Naive thymus-derived CD8-positive, alpha-beta T cell (primary cell): Measurements from ENCODE around the gene KSR2. TPM values are rescaled to one million over a fixed set of nuclear protein-coding genes. Genes with fewer than 3 reads are reported as not detected.

Experiments
- ATAC-seq, 2 donors: fragments of 150-1000 bp; cut with Tn5 transposase in 1 of 2; sonication (Bioruptor Pico), chemical (Tn5 transposase) in 1 of 2; 1 replicate in 1 of 2; 2 replicates in 1 of 2; pipeline ENCODE4 v1.10.0; 2021; ENCODE audit warnings: mild to moderate bottlenecking in 2 of 2, moderate library complexity in 2 of 2
- POLR2A ChIA-PET: fragments of 350-600 bp; sonication (Branson Sonifier 250); formaldehyde crosslinking; loops from one replicate; lab custom pipeline; 2021; ENCODE audit warnings: antibody characterized with exemption; lab: Charles Lee
- DNase-seq, 10 donors: peaks; one replicate each; pipeline versions ENCODE4 v3.0.0 to v3.0.0-alpha.2; 2020 to 2022
- H3K27ac Mint-ChIP-seq, 10 donors: one replicate each; pipeline ENCODE4 v1.8.0; 2020 to 2022; ENCODE audit warnings: mild to moderate bottlenecking in 10 of 10, mixed read lengths in 10 of 10, moderate library complexity in 4 of 10, inconsistent platforms in 1 of 10
- H3K27me3 Mint-ChIP-seq, 5 donors: one replicate each; pipeline ENCODE4 v1.8.0; 2021 to 2022; ENCODE audit warnings: mixed read lengths in 5 of 5
- H3K36me3 Mint-ChIP-seq, 3 donors: one replicate each; pipeline ENCODE4 v1.8.0; 2020 to 2022; ENCODE audit warnings: mixed read lengths in 3 of 3, mild to moderate bottlenecking in 2 of 3, inconsistent platforms in 1 of 3
- H3K4me1 Mint-ChIP-seq, 4 donors: one replicate each; pipeline ENCODE4 v1.8.0; 2021 to 2022; ENCODE audit warnings: mixed read lengths in 4 of 4
- H3K4me3 Mint-ChIP-seq, 10 donors: one replicate each; pipeline ENCODE4 v1.8.0; 2020 to 2022; ENCODE audit warnings: mild to moderate bottlenecking in 10 of 10, mixed read lengths in 10 of 10, moderate library complexity in 6 of 10, inconsistent platforms in 1 of 10
- H3K9me3 Mint-ChIP-seq, 9 donors: one replicate each; pipeline ENCODE4 v1.8.0; 2020 to 2022; ENCODE audit warnings: mixed read lengths in 9 of 9, mild to moderate bottlenecking in 3 of 9, inconsistent platforms in 1 of 9, moderate library complexity in 1 of 9
- polyA plus RNA-seq, 3 donors: library from polyadenylated mRNA; unstranded; fragments of 300-500 nt; fragmentation: Illumina TruSeq; gene quantifications; one replicate each; pipeline ENCODE4 v1.2.3, GENCODE V29; 2021
- total RNA-seq, 8 experiments: library from RNA in 2 of 8; stranded (reverse) in 2 of 8; gene quantifications; one replicate each; pipeline ENCODE4 v1.2.3 and lab custom pipeline; 2021 to 2026

KSR2 gene
- total and polyA plus RNA-seq, 5 experiments from 2014 or later, result not detected

DNA sequence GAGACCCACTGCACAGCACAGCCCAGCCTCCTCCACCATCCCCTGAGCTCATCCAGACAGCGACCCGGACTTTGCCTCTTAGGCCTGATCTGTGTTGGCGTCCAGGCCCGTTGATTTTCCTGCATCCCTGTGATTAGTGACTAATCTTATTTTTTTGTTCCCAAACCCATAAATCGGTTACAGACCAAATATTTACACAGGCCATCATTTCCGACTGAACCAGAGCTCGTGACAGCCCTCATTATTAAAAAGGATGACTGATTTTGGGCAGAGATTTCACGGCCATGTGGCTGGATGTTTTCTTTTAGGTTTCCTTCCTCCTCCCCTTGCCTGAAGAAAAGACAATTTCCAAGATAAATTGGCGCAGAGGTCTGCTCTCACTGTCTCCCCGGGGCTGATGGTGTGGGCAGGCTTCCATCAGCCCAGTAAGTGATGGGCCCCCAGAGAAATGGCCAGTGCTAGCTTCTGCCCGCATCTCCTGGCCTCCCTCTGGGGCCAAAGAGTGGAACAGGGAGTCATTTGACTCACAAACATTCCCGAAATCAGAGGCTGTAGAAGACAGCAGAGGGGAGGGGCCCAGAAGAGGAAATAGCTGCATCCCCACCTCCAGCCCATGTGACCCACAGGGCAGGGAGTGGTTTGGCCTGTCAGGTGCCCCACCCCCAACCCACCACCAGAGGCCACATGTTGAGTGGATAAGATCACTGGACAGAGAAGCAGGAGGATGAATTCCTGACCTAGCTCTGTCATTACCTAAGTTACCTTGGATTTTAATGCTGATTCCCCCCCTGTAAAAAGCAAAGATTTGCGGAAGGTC lies 283.5 kb downstream of the KSR2 start:
- no peak overlapping the region for H3K27ac Mint-ChIP-seq
- H3K4me1 Mint-ChIP-seq, result peaks cover 0 to 2% (median 0%) of the 10 kb centered on the region in 4 donors
- POLR2A ChIA-PET, result no interaction called here
- ATAC-seq, result no peak
- peaks cover 0 to 4% (median 0%) of the 10 kb centered on the region in 3 donors for H3K36me3 Mint-ChIP-seq
- H3K4me3 Mint-ChIP-seq, result no peak overlapping the region
- DNase-seq, result no peak
- peaks cover 0 to 20% (median 6%) of the 10 kb centered on the region in 9 donors for H3K9me3 Mint-ChIP-seq
- peaks cover 6 to 33% (median 16%) of the 10 kb centered on the region in 5 donors for H3K27me3 Mint-ChIP-seq

DNA sequence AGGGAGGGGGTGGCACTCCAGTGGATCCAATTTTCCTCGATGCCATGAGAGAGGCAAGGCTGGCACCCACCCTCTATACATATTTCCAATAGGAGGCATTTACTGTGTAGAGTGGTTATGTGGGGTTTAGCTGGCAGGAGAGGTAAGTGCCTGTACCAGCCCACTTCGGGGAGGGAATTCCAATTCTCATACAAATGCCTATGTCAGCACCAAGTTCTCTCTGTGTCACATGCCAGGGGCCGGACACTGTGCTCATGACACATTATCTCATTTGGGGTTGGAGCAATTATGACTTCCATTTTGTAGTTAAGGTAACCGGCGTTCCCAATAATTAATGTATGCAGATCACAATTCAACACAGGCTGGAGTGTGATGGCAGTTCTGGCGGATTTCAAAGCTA lies 284.3 kb downstream of the KSR2 start:
- no peak for DNase-seq
- H3K4me1 Mint-ChIP-seq, result peaks cover 0 to 2% (median 0%) of the 10 kb centered on the region in 4 donors
- ATAC-seq, result no peak
- POLR2A ChIA-PET, result no interaction called here
- no peak overlapping the region for H3K27ac Mint-ChIP-seq
- peaks cover 5 to 30% (median 16%) of the 10 kb centered on the region in 5 donors for H3K27me3 Mint-ChIP-seq
- no peak overlapping the region for H3K4me3 Mint-ChIP-seq
- peaks cover 0 to 12% (median 4%) of the 10 kb centered on the region in 9 donors for H3K9me3 Mint-ChIP-seq
- peaks cover 0 to 4% (median 0%) of the 10 kb centered on the region in 3 donors for H3K36me3 Mint-ChIP-seq

DNA sequence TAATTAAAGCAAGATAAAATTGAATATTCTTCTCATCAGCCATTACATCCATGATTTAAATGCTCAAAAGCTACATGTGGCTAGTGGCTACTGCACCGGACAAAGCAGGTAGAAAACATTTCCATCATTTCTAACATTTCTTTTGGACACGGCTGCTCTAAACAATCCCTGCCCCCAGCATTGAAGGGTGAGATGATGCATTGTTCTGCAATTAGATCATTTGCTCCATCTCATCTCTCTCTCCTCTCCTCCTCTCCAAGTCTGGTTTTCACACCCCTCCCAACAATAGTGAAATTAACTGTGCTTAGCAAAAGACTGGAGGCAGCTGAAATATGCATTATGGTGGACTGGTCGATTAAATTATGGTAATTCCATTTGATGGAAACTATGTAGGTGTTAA lies 288.5 kb downstream of the KSR2 start:
- no peak overlapping the region for H3K27ac Mint-ChIP-seq
- H3K36me3 Mint-ChIP-seq, result peaks cover 0 to 3% (median 0%) of the 10 kb centered on the region in 3 donors
- H3K4me1 Mint-ChIP-seq, result peaks cover 0 to 2% (median 0%) of the 10 kb centered on the region in 4 donors
- DNase-seq (no peak), ATAC-seq (no peak)
- H3K27me3 Mint-ChIP-seq, result peaks cover 4 to 21% (median 7%) of the 10 kb centered on the region in 5 donors
- no peak overlapping the region for H3K4me3 Mint-ChIP-seq
- POLR2A ChIA-PET, result no interaction called here
- H3K9me3 Mint-ChIP-seq, result peaks cover 0 to 19% (median 4%) of the 10 kb centered on the region in 9 donors

DNA sequence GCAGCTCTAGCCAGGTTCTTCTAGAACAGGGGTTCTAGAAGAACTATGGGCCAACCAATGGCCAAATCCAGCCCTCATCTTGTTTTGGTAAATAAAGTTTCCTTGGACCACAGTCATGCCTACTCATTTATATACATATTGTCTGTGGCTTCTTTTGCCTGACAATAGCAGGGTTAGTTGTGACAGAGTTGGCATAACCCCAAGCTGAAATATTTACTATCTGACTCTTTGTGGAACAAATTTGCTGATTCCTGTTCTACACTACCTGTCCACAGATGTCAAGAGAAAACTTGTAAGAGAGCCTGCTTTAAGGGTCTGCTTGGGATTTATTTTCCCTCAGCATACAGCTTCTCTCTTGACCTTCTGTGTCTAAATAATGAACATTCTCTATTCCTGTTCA lies 289.0 kb downstream of the KSR2 start:
- H3K4me1 Mint-ChIP-seq, result peaks cover 0 to 2% (median 0%) of the 10 kb centered on the region in 4 donors
- H3K27ac Mint-ChIP-seq, result no peak overlapping the region
- DNase-seq (no peak), ATAC-seq (no peak)
- H3K27me3 Mint-ChIP-seq, result peaks cover 3 to 21% (median 7%) of the 10 kb centered on the region in 5 donors
- H3K4me3 Mint-ChIP-seq, result no peak overlapping the region
- POLR2A ChIA-PET, result no interaction called here
- H3K9me3 Mint-ChIP-seq, result peaks cover 0 to 23% (median 5%) of the 10 kb centered on the region in 9 donors
- H3K36me3 Mint-ChIP-seq, result no peaks in the 10 kb centered on the region

DNA sequence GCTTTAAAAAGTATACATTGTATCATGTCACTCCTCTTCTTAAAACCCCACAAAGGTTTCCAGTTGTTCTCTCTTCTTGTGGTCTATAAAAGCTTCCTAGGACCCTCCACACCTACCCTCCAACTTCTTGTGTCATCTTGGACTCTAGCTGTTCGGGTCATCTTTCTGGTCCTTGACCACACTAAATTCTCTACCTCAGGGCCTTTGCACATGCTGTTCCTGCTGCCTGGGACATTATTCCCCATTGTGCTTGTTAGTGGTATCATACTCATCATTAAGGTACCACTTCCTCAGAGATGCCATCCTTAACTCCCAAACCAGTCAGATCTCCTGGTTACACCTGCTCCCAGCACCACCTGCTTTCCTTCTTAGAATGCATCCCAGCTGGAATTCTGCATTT lies 294.0 kb downstream of the KSR2 start:
- no peaks in the 10 kb centered on the region for H3K4me1 Mint-ChIP-seq
- DNase-seq (no peak), ATAC-seq (no peak)
- H3K4me3 Mint-ChIP-seq, result no peak overlapping the region
- H3K36me3 Mint-ChIP-seq, result no peaks in the 10 kb centered on the region
- no peak overlapping the region for H3K27ac Mint-ChIP-seq
- H3K27me3 Mint-ChIP-seq, result peaks cover 0 to 11% (median 2%) of the 10 kb centered on the region in 5 donors
- H3K9me3 Mint-ChIP-seq, result peaks cover 0 to 32% (median 8%) of the 10 kb centered on the region in 9 donors
- POLR2A ChIA-PET, result no interaction called here

DNA sequence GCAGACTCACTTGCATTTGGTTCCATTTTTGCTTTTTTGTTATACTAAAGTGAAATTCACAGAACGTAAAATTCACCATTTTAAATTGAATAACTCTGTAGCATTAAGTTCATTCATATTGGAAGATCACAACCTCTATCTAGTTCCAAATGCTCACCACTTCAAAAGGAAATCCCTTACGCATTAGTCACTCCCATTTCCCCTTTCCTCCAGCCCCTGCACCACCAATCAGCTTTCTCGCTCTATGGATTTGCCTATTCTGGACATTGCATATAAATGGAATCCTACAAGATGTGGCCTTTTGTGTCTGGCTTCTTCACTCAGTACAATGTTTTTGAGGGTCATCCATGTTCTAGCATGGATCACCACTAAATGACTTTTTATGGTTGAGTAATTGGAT lies 294.5 kb downstream of the KSR2 start:
- DNase-seq (no peak), ATAC-seq (no peak)
- POLR2A ChIA-PET, result no interaction called here
- no peaks in the 10 kb centered on the region for H3K4me1 Mint-ChIP-seq
- peaks cover 0 to 11% (median 2%) of the 10 kb centered on the region in 5 donors for H3K27me3 Mint-ChIP-seq
- no peaks in the 10 kb centered on the region for H3K36me3 Mint-ChIP-seq
- H3K9me3 Mint-ChIP-seq, result peaks cover 0 to 31% (median 8%) of the 10 kb centered on the region in 9 donors
- H3K4me3 Mint-ChIP-seq, result no peak overlapping the region
- no peak overlapping the region for H3K27ac Mint-ChIP-seq

DNA sequence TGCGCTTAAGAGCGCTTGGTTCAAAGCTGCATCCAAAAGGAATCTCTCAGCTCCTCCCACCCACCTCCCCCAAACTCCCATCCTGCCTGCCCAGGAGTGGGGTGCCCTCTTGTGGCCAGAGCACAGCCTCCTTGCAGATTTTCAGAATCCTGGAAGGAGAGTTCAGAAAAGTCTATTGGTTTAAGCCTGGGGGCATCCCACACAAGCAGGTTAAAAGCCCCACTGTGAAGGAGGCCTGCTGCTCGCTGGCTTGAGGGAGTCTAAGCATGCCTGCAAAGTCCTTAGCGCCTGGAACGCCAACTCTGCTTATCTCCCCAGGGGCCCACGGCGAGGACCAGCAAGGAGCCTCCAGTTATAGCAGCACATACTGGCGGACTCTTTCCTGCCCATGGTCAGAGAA lies 297.1 kb downstream of the KSR2 start:
- POLR2A ChIA-PET, result no interaction called here

DNA sequence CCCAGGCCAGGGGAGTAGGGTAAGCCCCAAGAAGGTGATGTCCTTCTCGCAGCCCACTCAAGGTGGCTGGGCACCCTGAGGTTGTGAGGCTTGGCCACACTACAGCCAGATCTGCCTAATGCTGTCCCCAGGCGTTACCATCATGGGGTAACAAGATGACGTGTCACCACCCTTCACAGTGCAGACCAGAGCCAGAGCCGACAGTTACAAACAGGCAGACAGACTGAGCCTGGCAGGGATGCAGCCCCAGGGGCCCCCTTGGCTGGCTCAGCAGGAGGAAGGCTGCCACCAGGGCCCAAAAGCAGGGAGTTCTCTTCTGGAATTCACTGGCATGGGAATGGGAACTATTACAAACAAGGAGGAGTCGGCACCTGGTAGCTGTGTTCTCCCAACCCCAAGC lies 304.6 kb downstream of the KSR2 start:
- ATAC-seq (no peak), DNase-seq (no peak)
- no peaks in the 10 kb centered on the region for H3K36me3 Mint-ChIP-seq
- no peak overlapping the region for H3K4me3 Mint-ChIP-seq
- H3K9me3 Mint-ChIP-seq, result peaks cover 0 to 9% (median 0%) of the 10 kb centered on the region in 9 donors
- no peaks in the 10 kb centered on the region for H3K4me1 Mint-ChIP-seq
- H3K27me3 Mint-ChIP-seq, result peaks cover 1 to 18% (median 2%) of the 10 kb centered on the region in 5 donors
- H3K27ac Mint-ChIP-seq, result no peak overlapping the region
- POLR2A ChIA-PET, result no interaction called here

More for the DNA sequence above, 297.1 kb downstream of the KSR2 start:
- no peak overlapping the region for H3K27ac Mint-ChIP-seq
- no peak for ATAC-seq
- H3K4me3 Mint-ChIP-seq, result no peak overlapping the region
- peaks cover 3 to 17% (median 9%) of the 10 kb centered on the region in 5 donors for H3K27me3 Mint-ChIP-seq
- no peak for DNase-seq
- H3K4me1 Mint-ChIP-seq, result no peaks in the 10 kb centered on the region
- H3K9me3 Mint-ChIP-seq, result peaks cover 0 to 23% (median 5%) of the 10 kb centered on the region in 9 donors
- no peaks in the 10 kb centered on the region for H3K36me3 Mint-ChIP-seq

DNA sequence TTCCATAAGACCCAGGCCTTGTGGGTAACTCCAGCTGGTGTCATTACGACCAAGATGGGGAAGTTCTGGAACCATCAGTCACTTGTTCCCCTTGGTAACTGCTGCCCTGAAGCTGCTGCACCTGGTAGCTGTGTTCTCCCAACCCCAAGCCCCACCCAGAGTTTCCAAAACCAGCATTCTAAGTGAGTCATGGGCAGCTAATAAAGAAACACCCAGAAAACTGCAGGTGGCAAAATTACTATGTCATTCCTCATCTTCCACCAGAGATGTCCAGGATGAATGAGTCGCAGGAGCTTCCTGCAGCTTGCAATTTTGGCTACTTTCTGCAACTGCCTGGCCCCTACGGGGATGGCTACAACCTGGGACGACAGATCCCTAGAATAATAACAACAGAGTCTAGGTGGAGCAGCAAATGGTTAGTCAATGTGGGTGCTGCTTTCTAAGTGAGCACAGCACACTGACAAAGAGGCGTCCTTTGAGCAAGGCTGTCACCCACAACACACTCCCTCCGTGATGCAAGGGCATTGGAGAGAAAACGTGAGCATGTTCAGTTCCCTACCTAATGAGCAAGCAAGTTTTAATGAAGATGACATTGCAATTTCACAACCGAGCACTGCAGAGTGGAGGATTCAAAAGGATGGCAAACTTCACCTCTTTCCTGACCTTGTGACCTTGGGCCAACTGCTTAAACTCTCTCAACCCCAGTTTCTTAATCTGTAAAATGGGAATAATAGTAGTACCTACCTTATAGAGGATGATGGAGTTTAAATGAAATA lies 306.0 kb downstream of the KSR2 start:
- POLR2A ChIA-PET, result no interaction called here
- Mint-ChIP-seq H3K4me1 (no peaks in the 10 kb centered on the region), H3K27ac (no peak overlapping the region), H3K4me3 (no peak overlapping the region), H3K27me3 (peaks cover 0 to 11% (median 2%) of the 10 kb centered on the region in 5 donors), H3K9me3 (peaks cover 0 to 14% (median 0%) of the 10 kb centered on the region in 9 donors), H3K36me3 (no peaks in the 10 kb centered on the region)
- DNase-seq, result no peak
- ATAC-seq, result no peak

DNA sequence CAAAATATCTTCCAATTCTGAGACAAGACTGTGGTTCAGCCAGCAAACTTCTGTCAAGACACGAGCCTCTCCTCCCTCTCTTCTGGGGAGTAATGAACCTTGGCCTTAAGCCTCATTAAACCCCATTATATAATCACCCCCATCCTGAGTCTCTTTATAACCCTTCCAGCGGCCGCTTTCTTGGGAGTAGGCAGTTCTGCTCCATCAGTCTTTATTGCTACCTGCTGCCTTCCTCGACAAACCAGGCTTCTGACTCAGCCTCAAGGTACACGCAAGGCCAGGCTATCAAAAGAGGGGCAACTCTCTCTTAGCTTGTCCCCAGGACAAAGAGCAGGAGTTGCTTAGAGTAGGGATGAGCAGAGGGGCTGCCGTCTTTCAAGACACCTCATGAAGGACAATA lies 306.6 kb downstream of the KSR2 start:
- Mint-ChIP-seq H3K27me3 (peaks cover 0 to 7% (median under 1%) of the 10 kb centered on the region in 5 donors), H3K4me3 (no peak overlapping the region), H3K9me3 (peaks cover 0 to 18% (median 0%) of the 10 kb centered on the region in 9 donors), H3K36me3 (no peaks in the 10 kb centered on the region), H3K4me1 (no peaks in the 10 kb centered on the region), H3K27ac (no peak overlapping the region)
- DNase-seq, result no peak
- no peak for ATAC-seq
- POLR2A ChIA-PET, result no interaction called here

DNA sequence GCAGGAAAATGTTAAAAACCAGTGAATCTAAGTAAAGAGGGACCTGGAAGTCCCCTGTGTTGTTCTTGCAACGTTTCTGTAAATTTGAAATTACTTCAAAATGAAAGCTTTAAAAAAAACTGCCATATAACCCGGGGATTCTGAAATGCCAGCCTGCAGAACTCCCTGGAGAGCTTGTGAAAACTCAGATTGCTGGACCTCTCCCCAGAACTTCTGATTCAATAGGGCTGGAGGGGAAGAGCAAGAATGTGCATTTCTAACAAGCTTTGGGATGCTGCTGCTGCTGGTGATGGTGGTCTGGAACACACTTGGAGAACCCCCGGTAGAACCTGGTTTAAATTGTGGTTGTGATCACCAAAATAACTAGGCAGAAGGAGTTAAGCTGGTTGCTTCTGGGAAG lies 307.3 kb downstream of the KSR2 start:
- peaks cover 0 to 18% (median 0%) of the 10 kb centered on the region in 9 donors for H3K9me3 Mint-ChIP-seq
- ATAC-seq (no peak), DNase-seq (no peak)
- H3K4me1 Mint-ChIP-seq, result no peaks in the 10 kb centered on the region
- POLR2A ChIA-PET, result no interaction called here
- no peaks in the 10 kb centered on the region for H3K36me3 Mint-ChIP-seq
- H3K27ac Mint-ChIP-seq, result no peak overlapping the region
- no peak overlapping the region for H3K4me3 Mint-ChIP-seq
- H3K27me3 Mint-ChIP-seq, result no peaks in the 10 kb centered on the region

DNA sequence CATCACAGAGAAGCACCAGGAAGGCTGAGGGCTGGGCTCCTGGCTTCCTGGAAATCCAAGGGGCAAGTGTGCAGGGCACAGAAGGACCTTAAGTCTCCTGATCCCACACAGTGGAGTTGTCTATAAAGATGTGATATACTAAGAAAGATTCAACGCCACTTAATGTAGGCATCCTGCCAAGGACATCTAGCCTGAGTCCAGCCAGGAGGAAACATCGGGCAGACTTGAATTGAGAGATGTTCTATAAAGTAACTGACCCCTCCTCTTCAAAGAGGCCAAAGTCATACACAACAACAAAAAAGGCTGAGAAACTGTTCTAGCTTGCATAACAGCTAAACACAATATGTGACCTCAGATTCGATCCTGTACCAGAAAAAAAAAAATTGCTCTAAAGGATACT lies 307.9 kb downstream of the KSR2 start:
- no peaks in the 10 kb centered on the region for H3K27me3 Mint-ChIP-seq
- no peak for ATAC-seq
- POLR2A ChIA-PET, result no interaction called here
- no peak for DNase-seq
- no peak overlapping the region for H3K4me3 Mint-ChIP-seq
- H3K27ac Mint-ChIP-seq, result no peak overlapping the region
- H3K36me3 Mint-ChIP-seq, result no peaks in the 10 kb centered on the region
- H3K9me3 Mint-ChIP-seq, result peaks cover 0 to 18% (median 0%) of the 10 kb centered on the region in 9 donors
- no peaks in the 10 kb centered on the region for H3K4me1 Mint-ChIP-seq

DNA sequence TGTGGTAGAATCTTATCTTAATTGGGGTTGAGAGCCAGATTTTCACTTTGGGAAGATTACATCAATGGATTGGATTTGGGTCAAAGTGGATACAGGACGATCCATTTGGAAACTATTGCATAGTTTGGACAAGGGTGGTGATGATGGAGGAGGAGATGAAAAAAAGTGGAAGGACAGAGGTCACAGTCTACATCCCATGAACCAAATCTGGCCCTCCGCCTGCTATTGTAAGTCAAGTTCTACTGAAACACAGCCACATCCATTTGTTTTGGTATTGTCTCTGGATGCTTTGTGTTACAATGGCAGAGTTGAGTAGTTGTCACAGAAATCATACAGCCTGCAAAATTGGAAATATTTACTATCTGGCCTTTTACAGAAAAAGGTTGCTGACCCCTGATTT lies 310.6 kb downstream of the KSR2 start:
- Mint-ChIP-seq H3K27ac (no peak overlapping the region), H3K9me3 (peaks cover 0 to 18% (median 2%) of the 10 kb centered on the region in 9 donors), H3K36me3 (no peaks in the 10 kb centered on the region), H3K27me3 (no peaks in the 10 kb centered on the region), H3K4me1 (no peaks in the 10 kb centered on the region), H3K4me3 (no peak overlapping the region)
- POLR2A ChIA-PET, result no interaction called here
- no peak for DNase-seq
- no peak for ATAC-seq
